OCI-LY7 (cell line): Measurements from ENCODE around the gene CDH23. TPM values are rescaled to one million over a fixed set of nuclear protein-coding genes. Genes with fewer than 3 reads are reported as not detected.
A peak's percentile ranks its signal among the peaks of the same experiment; 100 is the strongest.

ENCODE experiments used
- BruUV-seq: library from RNA; stranded (reverse); fragments of 400-500 nt; replicated peaks from 2 replicates; lab custom pipeline; 2021; lab: Mats Ljungman, UMichigan
- CTCF ChIA-PET: fragments of 300-600 bp; sonication (Branson Sonifier 250); formaldehyde crosslinking; loops from one replicate; lab custom pipeline; 2022; ENCODE audit warnings: antibody characterized with exemption; ENCODE audit not compliant: unreplicated experiment; lab: Charles Lee
- POLR2A ChIA-PET: fragments of 300-600 bp; sonication (Branson Sonifier 250); formaldehyde crosslinking; loops from one replicate; lab custom pipeline; 2022; ENCODE audit warnings: antibody characterized with exemption; lab: Charles Lee
- DNase-seq: peaks from one replicate; pipeline ENCODE4 v3.0.0-alpha.2; 2015; ENCODE audit warnings: low spot score
- H2AFZ ChIP-seq: fragments of 200-600 bp; sonication (generic), shearing (Covaris generic); 2 replicates; pipeline ENCODE4 v1.6.1; 2014; ENCODE audit warnings: mild to moderate bottlenecking, antibody characterized with exemption, low read length, moderate library complexity
- H3K27ac ChIP-seq: fragments of 200-600 bp; sonication (generic); 2 replicates; pipeline ENCODE4 v1.5.1; 2014; ENCODE audit warnings: mixed run types, low read depth, mild to moderate bottlenecking, moderate library complexity, low read length, inconsistent platforms; ENCODE audit not compliant: poor library complexity, severe bottlenecking
- H3K36me3 ChIP-seq: fragments of 200-600 bp; sonication (generic); 2 replicates; pipeline ENCODE4 v1.6.1; 2014; ENCODE audit warnings: mild to moderate bottlenecking, antibody characterized with exemption, low read length, moderate library complexity, mixed read lengths; ENCODE audit not compliant: insufficient read depth
- H3K4me1 ChIP-seq: fragments of 200-600 bp; sonication (generic); 2 replicates; pipeline ENCODE4 v1.5.1; 2014; ENCODE audit warnings: mild to moderate bottlenecking, low read length; ENCODE audit not compliant: insufficient read depth, poor library complexity, severe bottlenecking
- H3K4me2 ChIP-seq: fragments of 200-600 bp; sonication (generic); 2 replicates; pipeline ENCODE4 v1.6.1; 2014; ENCODE audit warnings: mild to moderate bottlenecking, low read length
- H3K4me3 ChIP-seq: fragments of 200-600 bp; sonication (generic); 2 replicates; pipeline ENCODE4 v1.5.1; 2014; ENCODE audit warnings: mild to moderate bottlenecking, low read depth, low read length; ENCODE audit not compliant: poor library complexity, severe bottlenecking
- H3K79me2 ChIP-seq: fragments of 200-600 bp; sonication (generic); 2 replicates; pipeline ENCODE4 v1.6.1; 2016; ENCODE audit warnings: low read depth, mild to moderate bottlenecking, low read length, moderate library complexity, mixed read lengths; ENCODE audit not compliant: insufficient read depth
- H3K9me2 ChIP-seq: fragments of 200-600 bp; sonication (generic); 2 replicates; pipeline ENCODE4 v1.6.1; 2016; ENCODE audit warnings: mild to moderate bottlenecking, low read length, mixed read lengths; ENCODE audit not compliant: insufficient read depth
- H3K9me3 ChIP-seq: fragments of 200-600 bp; sonication (generic); 2 replicates; pipeline ENCODE4 v1.6.1; 2014; ENCODE audit warnings: mild to moderate bottlenecking, mixed run types, low read length, mixed read lengths
- H4K20me1 ChIP-seq: fragments of 200-600 bp; sonication (generic); 2 replicates; pipeline ENCODE4 v1.6.1; 2014; ENCODE audit warnings: mild to moderate bottlenecking, antibody characterized with exemption, low read length, moderate library complexity, mixed read lengths; ENCODE audit not compliant: insufficient read depth
- CTCF ChIP-seq: fragments of 200-600 bp; sonication (generic); conservative IDR thresholded peaks from 2 replicates; pipeline ENCODE4 v1.5.1; 2014; ENCODE audit warnings: mild to moderate bottlenecking, antibody characterized with exemption, low read length, moderate library complexity, mixed read lengths
- EZH2phosphoT487 ChIP-seq: fragments of 200-600 bp; sonication (generic); IDR thresholded peaks from 2 replicates; pipeline ENCODE4 v1.6.1; 2018; ENCODE audit warnings: low read depth, borderline replicate concordance, mild to moderate bottlenecking, mixed run types, antibody characterized with exemption, low read length, moderate library complexity, mixed read lengths
- intact Hi-C: fragments of 100-400 bp; cut with micrococcal nuclease; formaldehyde crosslinking; loops from one replicate; pipeline ENCODE4 v1.10.0; 2022; ENCODE audit not compliant: unreplicated experiment
- total RNA-seq, 2 experiments: library from RNA; depleted of rRNA in 1 of 2; stranded (reverse); fragments of >200 nt in 1 of 2; shearing (Covaris generic) in 1 of 2; gene quantifications; 2 replicates each; pipeline ENCODE4 v1.2.3, GENCODE V29; 2014 to 2022

Gene CDH23
- total RNA-seq, 2 experiments from 2014 or later = 0.92 to 9.9 TPM

- Histone ChIP-seq H3K79me2 (no peaks in the 10 kb centered on the region), H3K9me2 (no peaks in the 10 kb centered on the region), H3K9me3 (no peaks in the 10 kb centered on the region), H3K27ac (no peak overlapping the region), H3K4me1 (peaks cover 16% of the 10 kb centered on the region), H3K4me2 (peak overlapping the region; percentile 42), H4K20me1 (no peaks in the 10 kb centered on the region), H3K36me3 (no peaks in the 10 kb centered on the region), H3K4me3 (peak overlapping the region; percentile 11), H2AFZ (peak overlapping the region; percentile 80)
- ChIA-PET CTCF (interaction anchor here (0.5 kb wide), 1 partner anchor 967 kb away, joined by 8 read pairs; no protein-coding TSS in a partner anchor), POLR2A (interaction anchor here (0.6 kb wide), 1 partner anchor 42 kb away, joined by 3 read pairs; no protein-coding TSS in a partner anchor)
- TF ChIP-seq EZH2phosphoT487 = no peak
- no peak for TF ChIP-seq CTCF
- no TSS peak for BruUV-seq
- DNase-seq = no peak
- intact Hi-C loops = loop anchor here (5.0 kb wide), 1 partner anchor 98 kb away; no protein-coding TSS in a partner anchor
Measured at GRCh38 chr10:71474702-71475242, 78.1 kb downstream of the CDH23 start.

GRCh38 chr10:71475243-71475871 is 78.6 kb downstream of the CDH23 start:
- intact Hi-C loops = loop anchor here (5.0 kb wide), 1 partner anchor 97 kb away; no protein-coding TSS in a partner anchor
- Histone ChIP-seq H3K27ac (no peak overlapping the region), H3K4me2 (peak overlapping the region; percentile 42), H3K79me2 (no peaks in the 10 kb centered on the region), H3K4me3 (peak overlapping the region; percentile 11), H3K9me3 (no peaks in the 10 kb centered on the region), H3K36me3 (no peaks in the 10 kb centered on the region), H3K4me1 (peaks cover 16% of the 10 kb centered on the region), H3K9me2 (no peaks in the 10 kb centered on the region), H4K20me1 (no peaks in the 10 kb centered on the region), H2AFZ (peak overlapping the region; percentile 80)
- peak; percentile 55 for DNase-seq
- ChIA-PET POLR2A (interaction anchor here (0.6 kb wide), 1 partner anchor 42 kb away, joined by 3 read pairs; no protein-coding TSS in a partner anchor), CTCF (interaction anchor here (0.5 to 0.7 kb wide), 2 partner anchors 26 to 968 kb away, joined by 3 to 8 read pairs; no protein-coding TSS in a partner anchor)
- no TSS peak for BruUV-seq
- TF ChIP-seq CTCF (no peak), EZH2phosphoT487 (no peak)
